ENCODE measurements around the gene ITGA6.
"Not testable (repeated sequence)": the region's sequence is repeated elsewhere in the genome, so short reads cannot be mapped to it uniquely, and the experiment has no call there.

The ITGA6 gene

DNA sequence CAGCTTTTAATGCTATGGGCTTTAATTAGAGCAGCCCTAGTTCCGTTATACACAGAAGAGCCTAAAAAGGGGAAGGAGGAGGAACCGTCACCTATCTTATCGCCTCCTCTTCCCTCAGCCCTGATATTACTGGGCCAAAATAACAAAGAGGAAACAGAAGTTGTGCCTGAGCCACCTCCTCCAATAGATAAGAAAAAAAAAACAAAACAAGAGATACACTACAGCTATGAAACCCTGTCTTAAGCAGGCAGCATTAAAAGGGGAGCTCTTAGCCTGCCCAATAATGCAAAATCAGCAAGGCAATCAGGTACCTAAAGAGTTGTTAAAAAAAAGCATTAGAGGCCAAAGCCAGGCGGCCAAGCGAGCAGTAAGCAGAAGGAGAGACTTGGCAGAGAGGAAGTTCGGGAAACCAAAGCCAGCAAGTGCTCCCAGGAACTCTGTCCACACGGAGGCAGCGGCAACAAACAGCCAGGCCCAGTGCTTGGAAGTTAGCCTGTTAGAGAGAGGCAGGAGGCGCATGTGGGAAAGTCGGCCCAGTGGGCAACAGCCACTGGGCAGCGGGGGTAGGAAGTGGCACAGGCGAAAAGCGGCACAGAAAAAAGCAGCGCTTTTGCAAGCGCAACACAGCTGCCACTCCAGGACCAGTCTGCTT, 86.7 kb downstream of the ITGA6 start:
- no peak for DNase-seq (ENCODE audit: low read depth)
- H3K4me3 ChIP-seq (ENCODE audit: control insufficient read depth, low read depth, low read length): no peak overlapping the region
- TF ChIP-seq CTCF (IDR thresholded peaks at IDR 0.05; ENCODE audit: control insufficient read depth, insufficient read depth, low read depth, low read length, missing control alignments): no peak

GRCh38 chr2:172516299-172516698, 88.9 kb downstream of the ITGA6 start:
- TF ChIP-seq CTCF (IDR thresholded peaks at IDR 0.05; ENCODE audit: control insufficient read depth, insufficient read depth, low read depth, low read length, missing control alignments): no peak
- peak; percentile 53 for DNase-seq (ENCODE audit: low read depth)

DNA sequence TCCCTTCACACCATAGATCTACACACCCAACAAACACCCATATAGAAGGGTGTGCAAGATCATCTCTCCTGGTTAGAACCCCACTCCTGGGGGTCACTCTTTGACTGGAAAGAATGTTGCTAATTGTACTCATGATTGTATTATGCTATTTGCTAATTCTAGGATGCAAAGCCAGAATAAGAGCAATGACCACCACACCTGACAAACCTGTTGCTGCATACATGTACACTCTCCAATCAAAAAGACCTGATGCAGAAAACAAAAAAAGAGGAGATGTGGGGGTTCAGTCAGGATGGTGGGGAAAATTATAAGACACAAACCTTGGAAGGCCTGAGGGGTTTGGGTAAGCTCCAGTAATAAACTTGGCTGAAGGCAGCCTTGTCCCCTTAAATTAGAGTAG, 91.6 kb downstream of the ITGA6 start:
- no peak overlapping the region for H3K4me3 ChIP-seq (ENCODE audit: control insufficient read depth, low read depth, low read length)
- no peak for DNase-seq (ENCODE audit: low read depth)
- no peak for TF ChIP-seq CTCF (IDR thresholded peaks at IDR 0.05; ENCODE audit: control insufficient read depth, insufficient read depth, low read depth, low read length, missing control alignments)

More at GRCh38 chr2:172516299-172516698, 88.9 kb downstream of the ITGA6 start:
- no peak overlapping the region for H3K4me3 ChIP-seq (ENCODE audit: control insufficient read depth, low read depth, low read length)

DNA sequence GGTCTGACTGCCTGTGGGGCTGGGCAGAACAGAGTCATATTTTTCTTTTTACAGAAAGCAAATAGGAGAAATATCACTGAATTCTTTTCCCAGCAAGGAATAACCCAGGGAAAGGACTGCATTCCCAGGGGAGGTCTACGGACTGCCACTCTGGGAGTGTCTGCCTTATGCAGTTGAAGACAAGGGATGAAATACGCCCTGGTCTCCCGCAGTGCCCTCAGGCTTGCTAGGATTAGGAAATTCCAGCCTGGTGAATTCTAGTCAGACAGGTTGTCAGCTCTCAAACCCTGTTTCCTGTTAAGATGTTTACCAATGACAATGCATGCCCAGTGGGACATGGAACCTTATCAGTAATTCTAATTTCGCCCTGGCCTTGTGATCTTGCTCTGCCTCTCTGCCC, 98.2 kb downstream of the ITGA6 start:
- H3K4me3 ChIP-seq (ENCODE audit: control insufficient read depth, low read depth, low read length): no peak overlapping the region
- DNase-seq (ENCODE audit: low read depth): no peak
- TF ChIP-seq CTCF (IDR thresholded peaks at IDR 0.05; ENCODE audit: control insufficient read depth, insufficient read depth, low read depth, low read length, missing control alignments): no peak

- H3K4me3 ChIP-seq (ENCODE audit: control insufficient read depth, low read depth, low read length): no peak overlapping the region
- no peak for DNase-seq (ENCODE audit: low read depth)
- TF ChIP-seq CTCF (IDR thresholded peaks at IDR 0.05; ENCODE audit: control insufficient read depth, insufficient read depth, low read depth, low read length, missing control alignments): no peak
These were observed 103.9 kb downstream of the ITGA6 start for GRCh38 chr2:172531309-172531708.

DNA sequence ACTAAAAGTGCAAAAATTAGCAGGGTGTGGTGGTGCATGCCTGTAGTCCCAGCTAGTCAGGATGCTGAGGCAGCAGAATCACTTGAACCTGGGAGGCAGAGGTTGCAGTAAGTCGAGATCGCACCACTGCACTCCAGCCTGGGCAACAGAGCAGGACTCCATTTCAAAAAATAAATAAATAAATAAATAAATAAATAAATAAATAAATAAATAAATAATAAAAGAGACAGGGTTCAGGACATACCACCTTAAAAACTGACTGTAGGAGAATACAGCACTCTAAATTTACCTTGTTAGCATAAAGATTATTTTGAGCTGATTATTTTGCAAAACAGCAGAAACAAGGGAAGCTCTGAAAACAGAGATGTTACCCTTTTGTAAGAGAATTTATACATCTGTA, 105.1 kb downstream of the ITGA6 start:
- DNase-seq (ENCODE audit: low read depth); H3K4me3 ChIP-seq (ENCODE audit: control insufficient read depth, low read depth, low read length): not testable (repeated sequence)

GRCh38 chr2:172533687-172534086, 106.3 kb downstream of the ITGA6 start:
- no peak for TF ChIP-seq CTCF (IDR thresholded peaks at IDR 0.05; ENCODE audit: control insufficient read depth, insufficient read depth, low read depth, low read length, missing control alignments)

More at GRCh38 chr2:172533687-172534086, 106.3 kb downstream of the ITGA6 start:
- no peak for DNase-seq (ENCODE audit: low read depth)
- no peak overlapping the region for H3K4me3 ChIP-seq (ENCODE audit: control insufficient read depth, low read depth, low read length)

Measured in AG09309 (cell line).